ENCODE results near the gene MAPK10. TPM values are rescaled to one million over a fixed set of nuclear protein-coding genes. Genes with fewer than 3 reads are reported as not detected.
A peak's percentile ranks its signal among the peaks of the same experiment; 100 is the strongest.

Gene MAPK10
- total RNA-seq, 2 donors from 2014 or later = 49.7 to 64.9 TPM

- peak; percentile 28 for DNase-seq (ENCODE audit: low spot score)
- intact Hi-C loops (cut with DNase I) = loop anchor here (10.0 kb wide), 1 partner anchor 69 kb away; no protein-coding TSS in a partner anchor
- WGBS = 22% methylated on average over 8 of the region's 8 CpGs
- Histone ChIP-seq H3K4me3 (no peak overlapping the region), H3K27ac (no peak overlapping the region), H3K9me3 (no peaks in the 10 kb centered on the region), H3K36me3 (no peaks in the 10 kb centered on the region), H3K4me1 (replicated peaks) (no peaks in the 10 kb centered on the region), H3K27me3 (replicated peaks; ENCODE audit: insufficient read depth) (no peaks in the 10 kb centered on the region)
- TF ChIP-seq POLR2A (IDR thresholded peaks at IDR 0.05) = no peak
- TF ChIP-seq, protein P1, sequence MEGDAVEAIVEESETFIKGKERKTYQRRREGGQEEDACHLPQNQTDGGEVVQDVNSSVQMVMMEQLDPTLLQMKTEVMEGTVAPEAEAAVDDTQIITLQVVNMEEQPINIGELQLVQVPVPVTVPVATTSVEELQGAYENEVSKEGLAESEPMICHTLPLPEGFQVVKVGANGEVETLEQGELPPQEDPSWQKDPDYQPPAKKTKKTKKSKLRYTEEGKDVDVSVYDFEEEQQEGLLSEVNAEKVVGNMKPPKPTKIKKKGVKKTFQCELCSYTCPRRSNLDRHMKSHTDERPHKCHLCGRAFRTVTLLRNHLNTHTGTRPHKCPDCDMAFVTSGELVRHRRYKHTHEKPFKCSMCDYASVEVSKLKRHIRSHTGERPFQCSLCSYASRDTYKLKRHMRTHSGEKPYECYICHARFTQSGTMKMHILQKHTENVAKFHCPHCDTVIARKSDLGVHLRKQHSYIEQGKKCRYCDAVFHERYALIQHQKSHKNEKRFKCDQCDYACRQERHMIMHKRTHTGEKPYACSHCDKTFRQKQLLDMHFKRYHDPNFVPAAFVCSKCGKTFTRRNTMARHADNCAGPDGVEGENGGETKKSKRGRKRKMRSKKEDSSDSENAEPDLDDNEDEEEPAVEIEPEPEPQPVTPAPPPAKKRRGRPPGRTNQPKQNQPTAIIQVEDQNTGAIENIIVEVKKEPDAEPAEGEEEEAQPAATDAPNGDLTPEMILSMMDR (IDR thresholded peaks at IDR 0.05) = peak in 3 of 4 experiments; percentile 55 to 63 (median 59)
Observed at GRCh38 chr4:86043755-86044592, 315.9 kb downstream of the MAPK10 start.

- H3K4me1 ChIP-seq (replicated peaks) = peaks cover 5% of the 10 kb centered on the region
- no peak overlapping the region for H3K4me3 ChIP-seq
- no peak for DNase-seq (ENCODE audit: low spot score)
- H3K27ac ChIP-seq = no peak overlapping the region
- intact Hi-C loops (cut with DNase I) = no loop called here
- no peaks in the 10 kb centered on the region for H3K27me3 ChIP-seq (replicated peaks; ENCODE audit: insufficient read depth)
- no peaks in the 10 kb centered on the region for H3K9me3 ChIP-seq
- 96% methylated on average over 1 of the region's 1 CpG for WGBS
- TF ChIP-seq POLR2A (IDR thresholded peaks at IDR 0.05) = no peak
- TF ChIP-seq, protein P1 (IDR thresholded peaks at IDR 0.05) = no peak
- TF ChIP-seq POLR2AphosphoS5 (IDR thresholded peaks at IDR 0.05) = no peak
- H3K36me3 ChIP-seq = no peaks in the 10 kb centered on the region
Observed at GRCh38 chr4:86038037-86038436, 321.8 kb downstream of the MAPK10 start.

GRCh38 chr4:86036736-86037135, 323.1 kb downstream of the MAPK10 start:
- intact Hi-C loops (cut with DNase I) = no loop called here
- no peak overlapping the region for H3K27ac ChIP-seq
- whole genome bisulfite sequencing = 75% methylated on average over 4 of the region's 4 CpGs
- no peak overlapping the region for H3K4me3 ChIP-seq
- no peaks in the 10 kb centered on the region for H3K36me3 ChIP-seq
- TF ChIP-seq, protein P1 (IDR thresholded peaks at IDR 0.05) = no peak
- TF ChIP-seq POLR2AphosphoS5 (IDR thresholded peaks at IDR 0.05) = no peak
- no peak for TF ChIP-seq POLR2A (IDR thresholded peaks at IDR 0.05)
- H3K9me3 ChIP-seq = no peaks in the 10 kb centered on the region
- DNase-seq (ENCODE audit: low spot score) = no peak
- H3K27me3 ChIP-seq (replicated peaks; ENCODE audit: insufficient read depth) = no peaks in the 10 kb centered on the region
- H3K4me1 ChIP-seq (replicated peaks) = peaks cover 5% of the 10 kb centered on the region

DNA sequence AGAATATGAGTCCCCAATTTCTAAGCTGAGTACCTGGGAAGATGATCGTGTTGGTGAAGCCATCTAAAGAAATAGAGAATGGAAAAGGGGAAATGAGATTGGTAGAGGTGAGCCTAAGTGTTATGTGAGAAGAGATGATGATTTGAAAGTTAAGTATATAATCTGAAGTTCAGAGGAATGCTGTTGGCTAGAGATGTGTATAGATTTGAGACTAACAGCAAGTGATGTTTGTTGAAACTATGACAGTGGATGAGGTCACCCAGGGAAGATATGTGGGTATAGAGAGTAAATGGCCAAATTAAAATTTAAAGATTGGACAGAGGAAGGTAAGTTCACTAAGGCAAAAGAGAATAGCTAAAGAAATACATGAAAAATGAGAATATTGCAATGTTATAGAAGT, 324.2 kb downstream of the MAPK10 start:
- peaks cover 5% of the 10 kb centered on the region for H3K4me1 ChIP-seq (replicated peaks)
- TF ChIP-seq, protein P1 (IDR thresholded peaks at IDR 0.05) = no peak
- TF ChIP-seq POLR2A (IDR thresholded peaks at IDR 0.05) (no peak), POLR2AphosphoS5 (IDR thresholded peaks at IDR 0.05) (no peak)

DNA sequence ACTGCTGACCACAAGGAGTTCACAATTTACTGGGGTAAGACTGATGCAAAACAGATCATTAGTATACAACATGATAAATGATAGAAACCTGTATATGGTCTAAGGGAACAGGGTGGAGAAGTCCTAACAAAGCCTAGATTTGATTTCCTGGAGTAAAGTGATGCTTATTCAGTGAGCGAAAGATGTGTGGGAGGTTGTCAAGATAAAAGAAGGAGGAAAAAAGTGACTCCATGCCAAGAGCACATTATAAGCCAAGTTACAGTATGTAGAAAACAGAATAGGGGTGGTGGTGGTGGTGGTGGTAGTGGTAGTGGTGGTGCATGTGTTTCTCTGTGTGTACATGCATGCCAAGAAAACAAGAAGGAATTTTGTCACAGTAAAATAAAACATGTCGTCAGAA, 325.2 kb downstream of the MAPK10 start:
- intact Hi-C loops (cut with DNase I) = no loop called here
- TF ChIP-seq POLR2A (IDR thresholded peaks at IDR 0.05) (no peak), POLR2AphosphoS5 (IDR thresholded peaks at IDR 0.05) (no peak)
- TF ChIP-seq, protein P1 (IDR thresholded peaks at IDR 0.05) = no peak
- Histone ChIP-seq H3K9me3 (no peaks in the 10 kb centered on the region), H3K27me3 (replicated peaks; ENCODE audit: insufficient read depth) (no peaks in the 10 kb centered on the region), H3K4me3 (no peak overlapping the region), H3K27ac (no peak overlapping the region), H3K4me1 (replicated peaks) (peaks cover 5% of the 10 kb centered on the region), H3K36me3 (no peaks in the 10 kb centered on the region)
- no peak for DNase-seq (ENCODE audit: low spot score)
- 83% methylated on average over 2 of the region's 2 CpGs for WGBS

More for the DNA sequence above, 324.2 kb downstream of the MAPK10 start:
- no peak for DNase-seq (ENCODE audit: low spot score)
- H3K27ac ChIP-seq = no peak overlapping the region
- intact Hi-C loops (cut with DNase I) = no loop called here
- no peak overlapping the region for H3K4me3 ChIP-seq
- H3K27me3 ChIP-seq (replicated peaks; ENCODE audit: insufficient read depth) = no peaks in the 10 kb centered on the region
- H3K36me3 ChIP-seq = no peaks in the 10 kb centered on the region
- H3K9me3 ChIP-seq = no peaks in the 10 kb centered on the region
- 91% methylated on average over 1 of the region's 1 CpG for WGBS

Data from prostate gland (tissue), 2 donors.